Endothelial cell of umbilical vein (primary cell): ENCODE measurements around the gene KCNK1. TPM values are rescaled to one million over a fixed set of nuclear protein-coding genes. Genes with fewer than 3 reads are reported as not detected.

Experiments used
- BruUV-seq: library from RNA; stranded (reverse); fragments of 400-500 nt; replicated peaks from 2 replicates; lab custom pipeline; 2021; lab: Mats Ljungman, UMichigan
- CTCF ChIA-PET: fragments of 300-600, 350-600 bp; sonication (Branson Sonifier 250); formaldehyde crosslinking; loops from one replicate; lab custom pipeline; 2021; ENCODE audit warnings: antibody characterized with exemption, inconsistent platforms; lab: Charles Lee
- POLR2A ChIA-PET: fragments of 300-600, 350-600 bp; sonication (Branson Sonifier 250); formaldehyde crosslinking; loops from one replicate; lab custom pipeline; 2021; ENCODE audit warnings: antibody characterized with exemption, inconsistent platforms; lab: Charles Lee
- DNase-seq: peaks from one replicate; pipeline ENCODE4 v3.0.0-alpha.2; 2011; ENCODE audit warnings: low read depth, low spot score
- FAIRE-seq: peaks from 2 replicates; lab custom pipeline; 2011; peaks lifted over from hg19 to GRCh38; lab: Jason Lieb, UNC
- H2AFZ ChIP-seq: 2 replicates; pipeline ENCODE4 v1.6.0; 2012; ENCODE audit warnings: low read depth, low read length, control low read depth, inconsistent platforms
- H3K27ac ChIP-seq: 2 replicates; pipeline ENCODE4 v1.5.1; 2011; ENCODE audit warnings: low read depth, mild to moderate bottlenecking, control low read depth, low read length, moderate library complexity; ENCODE audit not compliant: insufficient read depth
- H3K27me3 ChIP-seq, 2 experiments: 2 replicates each; pipeline versions ENCODE4 v1.6.0 to v1.6.1; 2011; ENCODE audit warnings: low read length in 2 of 2, mixed read lengths in 1 of 2; ENCODE audit not compliant: control insufficient read depth in 2 of 2, insufficient read depth in 2 of 2
- H3K36me3 ChIP-seq, 2 experiments: 2 replicates in 1 of 2; 3 replicates in 1 of 2; pipeline ENCODE4 v1.5.1; 2011; ENCODE audit warnings: low read length in 2 of 2, mild to moderate bottlenecking in 1 of 2, moderate library complexity in 1 of 2; ENCODE audit not compliant: control insufficient read depth in 2 of 2, insufficient read depth in 2 of 2; ENCODE audit errors: extremely low read depth in 1 of 2
- H3K4me1 ChIP-seq: 3 replicates; pipeline ENCODE4 v1.5.1; 2011; ENCODE audit warnings: mild to moderate bottlenecking, low read length; ENCODE audit not compliant: control insufficient read depth, insufficient read depth; ENCODE audit errors: extremely low read depth
- H3K4me2 ChIP-seq: 2 replicates; pipeline ENCODE4 v1.6.1; 2011; ENCODE audit warnings: low read length, control low read depth, mixed read lengths; ENCODE audit not compliant: insufficient read depth
- H3K4me3 ChIP-seq, 3 experiments: fragments of 200-600 bp in 1 of 3; sonication (generic), shearing (Covaris generic) in 1 of 3; replicated peaks in 1 of 3; 2 replicates each; pipeline ENCODE4 v1.5.1; 2011 to 2016; ENCODE audit warnings: control low read depth in 3 of 3, low read length in 3 of 3, mild to moderate bottlenecking in 2 of 3, inconsistent platforms in 1 of 3, low read depth in 1 of 3, moderate library complexity in 1 of 3; ENCODE audit not compliant: insufficient read depth in 1 of 3
- H3K79me2 ChIP-seq: 2 replicates; pipeline ENCODE4 v1.6.0; 2012; ENCODE audit warnings: low read length, inconsistent platforms; ENCODE audit not compliant: control insufficient read depth, insufficient read depth
- H3K9ac ChIP-seq: replicated peaks from 2 replicates; pipeline ENCODE3; 2011; ENCODE audit warnings: low read length, control low read depth; ENCODE audit not compliant: insufficient read depth; ENCODE audit errors: extremely low read depth
- H3K9me1 ChIP-seq: replicated peaks from 3 replicates; pipeline ENCODE4 v1.6.0; 2011; ENCODE audit warnings: mild to moderate bottlenecking, low read length; ENCODE audit not compliant: control insufficient read depth, insufficient read depth; ENCODE audit errors: extremely low read depth
- H3K9me3 ChIP-seq: replicated peaks from 2 replicates; pipeline ENCODE4 v1.5.1; 2012; ENCODE audit warnings: low read length, inconsistent platforms; ENCODE audit not compliant: control insufficient read depth, insufficient read depth
- H4K20me1 ChIP-seq: replicated peaks from 2 replicates; pipeline ENCODE3; 2011; ENCODE audit warnings: mild to moderate bottlenecking, low read length; ENCODE audit not compliant: control insufficient read depth, insufficient read depth; ENCODE audit errors: extremely low read depth
- CTCF ChIP-seq, 2 donors: IDR thresholded peaks; 1 replicate in 1 of 2; 2 replicates in 1 of 2; pipeline ENCODE4 v1.5.1; 2011; ENCODE audit warnings: low read length in 2 of 2, mild to moderate bottlenecking in 2 of 2, moderate library complexity in 2 of 2, control low read depth in 1 of 2, inconsistent platforms in 1 of 2, low read depth in 1 of 2; ENCODE audit not compliant: insufficient read depth in 1 of 2; ENCODE audit errors: extremely low read depth in 1 of 2
- EZH2 ChIP-seq: IDR thresholded peaks from 2 replicates; pipeline ENCODE4 v1.6.1; 2012; ENCODE audit warnings: borderline replicate concordance, low read depth, mild to moderate bottlenecking, moderate library complexity, low read length, inconsistent platforms; ENCODE audit not compliant: severe bottlenecking
- FOS ChIP-seq: IDR thresholded peaks from 2 replicates; pipeline ENCODE4 v1.6.1; 2011; ENCODE audit warnings: mild to moderate bottlenecking, low read length, moderate library complexity, borderline replicate concordance; ENCODE audit not compliant: insufficient read depth
- GATA2 ChIP-seq: IDR thresholded peaks from 2 replicates; pipeline ENCODE4 v1.7.0; 2011; ENCODE audit warnings: low read depth, mild to moderate bottlenecking, moderate library complexity, mixed read lengths, low read length; ENCODE audit not compliant: insufficient read length, insufficient read depth
- JUN ChIP-seq: IDR thresholded peaks from 2 replicates; pipeline ENCODE4 v1.6.1; 2011; ENCODE audit warnings: borderline replicate concordance, low read depth; ENCODE audit not compliant: insufficient read length, insufficient read depth
- MYC ChIP-seq: IDR thresholded peaks from one replicate; pipeline ENCODE4 v1.6.1; 2011; ENCODE audit warnings: mild to moderate bottlenecking, low read depth, low read length
- POLR2A ChIP-seq: IDR thresholded peaks from 2 replicates; pipeline ENCODE4 v1.6.1; 2012; ENCODE audit warnings: low read depth, mild to moderate bottlenecking, control low read depth, low read length
- POLR2AphosphoS5 ChIP-seq: IDR thresholded peaks from 2 replicates; pipeline ENCODE4 v1.6.1; 2012; ENCODE audit warnings: low read depth, mild to moderate bottlenecking, control low read depth, low read length, moderate library complexity; ENCODE audit not compliant: insufficient read depth
- dilution Hi-C: fragments of 300-500 bp; cut with MboI; formaldehyde crosslinking; loops from one replicate; pipeline ENCODE4 v1.15.0; 2019; ENCODE audit warnings: low sequenced_read_pairs; ENCODE audit not compliant: extremely low pct_ligation_motif_present
- intact Hi-C: fragments of 100-400 bp; cut with micrococcal nuclease; formaldehyde crosslinking; loops from one replicate; pipeline ENCODE4 v1.10.0; 2022
- polyA plus RNA-seq, 4 experiments: library from polyadenylated mRNA; depleted of rRNA in 3 of 4; stranded (reverse) in 3 of 4; unstranded in 1 of 4; fragments of >200 nt; gene quantifications; 2 replicates each; pipeline versions ENCODE4 v1.2.1 to v1.2.3, GENCODE V29; 2011 to 2012; ENCODE audit warnings: missing spikeins in 1 of 4
- total RNA-seq: library from RNA; stranded (reverse); gene quantifications from 2 replicates; pipeline ENCODE4 v1.2.3, GENCODE V29; 2021
- TF ChIP-seq, protein P1 (sequence below): IDR thresholded peaks from 2 replicates; pipeline ENCODE4 v1.6.1; 2011; ENCODE audit not compliant: insufficient read depth, insufficient read length

The KCNK1 gene
- total and polyA plus RNA-seq, 2 donors (not counting 3 experiments of a cell fraction or from before 2014, with no cell fraction given) = 0.83 to 2.8 TPM

GRCh38 chr1:233566886-233567285 is 47.0 kb upstream of the KCNK1 start:
- H3K27ac ChIP-seq = no peak overlapping the region
- H3K9me3 ChIP-seq = peaks cover 2% of the 10 kb centered on the region
- DNase-seq = no peak
- no peaks in the 10 kb centered on the region for H3K36me3 ChIP-seq
- POLR2A ChIA-PET = no interaction called here
- no TSS peak for BruUV-seq
- H3K9me1 ChIP-seq = no peaks in the 10 kb centered on the region
- intact Hi-C loops = no loop called here
- H4K20me1 ChIP-seq = no peaks in the 10 kb centered on the region
- TF ChIP-seq EZH2 = no peak
- no peak for TF ChIP-seq CTCF (IDR thresholded peaks at IDR 0.05; ENCODE audit: extremely low read depth in 1 of 2, insufficient read depth in 1 of 2, low read depth in 1 of 2, low read length in 2 of 2)
- TF ChIP-seq POLR2A = no peak
- TF ChIP-seq, protein P1, sequence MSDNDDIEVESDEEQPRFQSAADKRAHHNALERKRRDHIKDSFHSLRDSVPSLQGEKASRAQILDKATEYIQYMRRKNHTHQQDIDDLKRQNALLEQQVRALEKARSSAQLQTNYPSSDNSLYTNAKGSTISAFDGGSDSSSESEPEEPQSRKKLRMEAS = no peak
- TF ChIP-seq MYC = no peak
- no peak for TF ChIP-seq GATA2
- TF ChIP-seq JUN = no peak
- no peak for TF ChIP-seq FOS
- no peak for TF ChIP-seq POLR2AphosphoS5
- CTCF ChIA-PET = no interaction called here
- H3K4me2 ChIP-seq = no peak overlapping the region
- H3K4me3 ChIP-seq = no peak overlapping the region
- no peaks in the 10 kb centered on the region for H3K4me1 ChIP-seq
- H3K27me3 ChIP-seq = no peaks in the 10 kb centered on the region
- no peak overlapping the region for H2AFZ ChIP-seq
- no peak overlapping the region for H3K9ac ChIP-seq
- H3K79me2 ChIP-seq = no peaks in the 10 kb centered on the region
- FAIRE-seq = no peak
- dilution Hi-C loops = no loop called here
